Astrocyte (in vitro differentiated cells and primary cell): ENCODE data around the gene C1orf87.

Source experiments
- CTCF ChIP-seq: IDR thresholded peaks from 2 replicates; pipeline ENCODE4 v1.5.1; 2011; ENCODE audit warnings: low read depth, mild to moderate bottlenecking, inconsistent platforms, low read length, moderate library complexity; ENCODE audit not compliant: insufficient read depth
- EZH2 ChIP-seq: IDR thresholded peaks from 2 replicates; pipeline ENCODE4 v1.6.1; 2012; ENCODE audit warnings: mild to moderate bottlenecking, low read length, inconsistent platforms; ENCODE audit not compliant: insufficient read depth

GRCh38 chr1:59978511-59978910, 95.1 kb downstream of the C1orf87 start:
- TF ChIP-seq CTCF (no peak), EZH2 (no peak)
